KBM-7 (cell line): ENCODE data around the gene BICD2.

Experiments
- DNase-seq: peaks from one replicate; pipeline ENCODE4 v3.0.0-alpha.2; 2015
- in situ Hi-C: fragments of 300-500 bp; cut with MboI; formaldehyde crosslinking; loops from 2 replicates; pipeline ENCODE4 v1.14.3; 2020; ENCODE audit warnings: low sequenced_read_pairs, low pct_unique_long_range_greater_than_20kb, mixed read lengths

The BICD2 gene

GRCh38 chr9:92734931-92735635 is 29.6 kb downstream of the BICD2 start:
- DNase-seq: no peak
- in situ Hi-C loops: no loop called here

- DNase-seq: no peak
- in situ Hi-C loops: no loop called here
Measured at GRCh38 chr9:92730897-92731296, 33.7 kb downstream of the BICD2 start.

GRCh38 chr9:92729735-92730155 is 34.9 kb downstream of the BICD2 start:
- DNase-seq: no peak
- in situ Hi-C loops: no loop called here

GRCh38 chr9:92728831-92729734 is 35.5 kb downstream of the BICD2 start:
- in situ Hi-C loops: no loop called here
- DNase-seq: no peak

- no peak for DNase-seq
- in situ Hi-C loops: no loop called here
Measured at GRCh38 chr9:92727716-92728700, 36.6 kb downstream of the BICD2 start.

- in situ Hi-C loops: no loop called here
- no peak for DNase-seq
Measured at GRCh38 chr9:92726971-92727715, 37.5 kb downstream of the BICD2 start.

GRCh38 chr9:92726348-92726747 is 38.3 kb downstream of the BICD2 start:
- in situ Hi-C loops: no loop called here
- DNase-seq: no peak

GRCh38 chr9:92725766-92726165 is 38.9 kb downstream of the BICD2 start:
- DNase-seq: no peak
- in situ Hi-C loops: no loop called here

- DNase-seq: no peak
- in situ Hi-C loops: no loop called here
Measured at GRCh38 chr9:92725266-92725545, 39.4 kb downstream of the BICD2 start.

GRCh38 chr9:92724528-92725265 is 39.9 kb downstream of the BICD2 start:
- in situ Hi-C loops: no loop called here

GRCh38 chr9:92723801-92724323 is 40.8 kb downstream of the BICD2 start:
- in situ Hi-C loops: no loop called here
- no peak for DNase-seq

More at GRCh38 chr9:92724528-92725265, 39.9 kb downstream of the BICD2 start:
- no peak for DNase-seq

GRCh38 chr9:92723299-92723625 is 41.4 kb downstream of the BICD2 start:
- in situ Hi-C loops: no loop called here
- DNase-seq: no peak

- no peak for DNase-seq
- in situ Hi-C loops: no loop called here
Measured at GRCh38 chr9:92722386-92723298, 42.0 kb downstream of the BICD2 start.

GRCh38 chr9:92721548-92721947 is 43.1 kb downstream of the BICD2 start:
- in situ Hi-C loops: no loop called here
- no peak for DNase-seq

- in situ Hi-C loops: no loop called here
- DNase-seq: no peak
Measured at GRCh38 chr9:92720807-92721535, 43.7 kb downstream of the BICD2 start.

GRCh38 chr9:92720209-92720765 is 44.3 kb downstream of the BICD2 start:
- in situ Hi-C loops: no loop called here
- DNase-seq: no peak
